SK-N-SH treated with all-trans-retinoic acid at 6 μM for 48 hours (cell line): ENCODE results near the gene TTC23.

Experiments
- ATAC-seq: fragments of 200-7000 bp; cut with Tn5 transposase; 3 replicates; pipeline ENCODE4 v1.9.1; 2020; ENCODE audit warnings: mild to moderate bottlenecking, moderate library complexity
- ARNTL ChIP-seq: fragments of 450-650 bp; formaldehyde crosslinking; IDR thresholded peaks from 2 replicates; pipeline ENCODE4 v1.5.0; 2020; ENCODE audit warnings: low read depth, mild to moderate bottlenecking, moderate library complexity, borderline replicate concordance
- BACH2 ChIP-seq: fragments of 250-450 bp; sonication (Bioruptor Pico); IDR thresholded peaks from 2 replicates; pipeline ENCODE4 v1.9.0; 2021; ENCODE audit warnings: mild to moderate bottlenecking, borderline replicate concordance
- CSDC2 ChIP-seq: fragments of 250-450 bp; sonication (Bioruptor Pico); IDR thresholded peaks from 2 replicates; pipeline ENCODE4 v1.5.0; 2020; ENCODE audit warnings: mild to moderate bottlenecking, moderate library complexity
- ESRRG ChIP-seq: fragments of 250-450 bp; sonication (Bioruptor Pico); IDR thresholded peaks from 2 replicates; pipeline ENCODE4 v1.6.1; 2021; ENCODE audit warnings: mild to moderate bottlenecking
- GLIS3 ChIP-seq: fragments of 250-450 bp; sonication (Bioruptor Pico); IDR thresholded peaks from 2 replicates; pipeline ENCODE4 v1.5.0; 2020; ENCODE audit warnings: mild to moderate bottlenecking, moderate library complexity
- ISL1 ChIP-seq: fragments of 250-450 bp; sonication (Bioruptor Pico); IDR thresholded peaks from 2 replicates; pipeline ENCODE4 v2.1.2; 2022; ENCODE audit warnings: mild to moderate bottlenecking, moderate library complexity
- OSR1 ChIP-seq: fragments of 250-450 bp; sonication (Bioruptor Pico); IDR thresholded peaks from 2 replicates; pipeline ENCODE4 v1.8.0; 2022; ENCODE audit warnings: moderate library complexity, mild to moderate bottlenecking, inconsistent platforms
- PPARA ChIP-seq: fragments of 250-450 bp; sonication (Bioruptor Pico); IDR thresholded peaks from 2 replicates; pipeline ENCODE4 v1.5.0; 2020; ENCODE audit warnings: mild to moderate bottlenecking, borderline replicate concordance
- SNAI2 ChIP-seq: fragments of 250-450 bp; sonication (Bioruptor Pico); IDR thresholded peaks from 2 replicates; pipeline ENCODE4 v1.5.0; 2020; ENCODE audit warnings: mild to moderate bottlenecking, moderate library complexity
- TCF4 ChIP-seq: fragments of 250-450 bp; sonication (Bioruptor Pico); IDR thresholded peaks from 2 replicates; pipeline ENCODE4 v1.8.0; 2021; ENCODE audit warnings: mild to moderate bottlenecking, moderate library complexity, borderline replicate concordance
- TOX ChIP-seq: fragments of 250-450 bp; sonication (Bioruptor Pico); IDR thresholded peaks from 2 replicates; pipeline ENCODE4 v1.8.0; 2021; ENCODE audit warnings: mild to moderate bottlenecking, moderate library complexity, borderline replicate concordance
- ZC3H10 ChIP-seq: fragments of 250-450 bp; sonication (Bioruptor Pico); IDR thresholded peaks from 2 replicates; pipeline ENCODE4 v1.5.1; 2021; ENCODE audit warnings: mild to moderate bottlenecking, moderate library complexity
- ZFP3 ChIP-seq: fragments of 250-450 bp; sonication (Bioruptor Pico); IDR thresholded peaks from 2 replicates; pipeline ENCODE4 v1.5.0; 2020; ENCODE audit warnings: mild to moderate bottlenecking, moderate library complexity
- ZFP30 ChIP-seq: fragments of 450-650 bp; formaldehyde crosslinking; IDR thresholded peaks from 2 replicates; pipeline ENCODE4 v1.5.0; 2022; ENCODE audit warnings: mild to moderate bottlenecking, moderate library complexity
- ZNF565 ChIP-seq: fragments of 450-650 bp; formaldehyde crosslinking; conservative IDR thresholded peaks from 2 replicates; pipeline ENCODE4 v1.5.0; 2020; ENCODE audit warnings: low read depth, mild to moderate bottlenecking, moderate library complexity
- ZNF70 ChIP-seq: fragments of 450-650 bp; formaldehyde crosslinking; IDR thresholded peaks from 2 replicates; pipeline ENCODE4 v1.5.0; 2020; ENCODE audit warnings: mild to moderate bottlenecking, moderate library complexity
- ZNF8 ChIP-seq: fragments of 450-650 bp; formaldehyde crosslinking; IDR thresholded peaks from 2 replicates; pipeline ENCODE4 v1.5.0; 2020; ENCODE audit warnings: mild to moderate bottlenecking, moderate library complexity
- TF ChIP-seq, protein P1 (sequence below): fragments of 250-450 bp; sonication (Bioruptor Pico); IDR thresholded peaks from 2 replicates; pipeline ENCODE4 v1.8.0; 2020; ENCODE audit warnings: mild to moderate bottlenecking, moderate library complexity, borderline replicate concordance
- TF ChIP-seq, protein P2 (sequence below): fragments of 250-450 bp; sonication (Bioruptor Pico); IDR thresholded peaks from 2 replicates; pipeline ENCODE4 v1.5.0; 2020; ENCODE audit warnings: mild to moderate bottlenecking, moderate library complexity
- TF ChIP-seq, protein P3 (sequence below): fragments of 250-450 bp; sonication (Bioruptor Pico); IDR thresholded peaks from 2 replicates; pipeline ENCODE4 v1.5.1; 2021; ENCODE audit warnings: mild to moderate bottlenecking, moderate library complexity
- TF ChIP-seq, protein P4 (sequence below): fragments of 250-450 bp; sonication (Bioruptor Pico); IDR thresholded peaks from 2 replicates; pipeline ENCODE4 v1.8.0; 2021; ENCODE audit warnings: low read depth, mild to moderate bottlenecking, moderate library complexity, borderline replicate concordance

TTC23 gene

DNA sequence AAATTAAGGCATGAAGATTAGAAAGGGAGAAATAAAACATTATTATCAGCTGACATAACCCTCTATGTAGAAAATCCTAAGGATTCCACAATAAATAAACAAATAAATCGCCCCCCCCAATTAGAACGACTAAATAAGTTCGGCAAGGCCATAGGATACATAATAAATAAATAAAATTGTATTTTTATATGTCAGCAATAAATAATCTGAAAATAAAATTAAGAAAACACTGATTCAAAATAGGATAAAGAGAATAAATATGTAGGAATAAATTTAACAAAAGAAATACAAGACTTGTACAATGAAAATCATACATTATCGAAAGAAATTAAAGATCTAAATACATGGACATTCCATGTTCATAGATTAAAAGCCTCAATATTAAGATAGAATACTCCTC, 5.1 kb downstream of the TTC23 start:
- no peak for ATAC-seq
- TF ChIP-seq ARNTL = no peak
- no peak for TF ChIP-seq ZFP3 (CRISPR knock-in tag)
- no peak for TF ChIP-seq ISL1
- TF ChIP-seq, protein P1, sequence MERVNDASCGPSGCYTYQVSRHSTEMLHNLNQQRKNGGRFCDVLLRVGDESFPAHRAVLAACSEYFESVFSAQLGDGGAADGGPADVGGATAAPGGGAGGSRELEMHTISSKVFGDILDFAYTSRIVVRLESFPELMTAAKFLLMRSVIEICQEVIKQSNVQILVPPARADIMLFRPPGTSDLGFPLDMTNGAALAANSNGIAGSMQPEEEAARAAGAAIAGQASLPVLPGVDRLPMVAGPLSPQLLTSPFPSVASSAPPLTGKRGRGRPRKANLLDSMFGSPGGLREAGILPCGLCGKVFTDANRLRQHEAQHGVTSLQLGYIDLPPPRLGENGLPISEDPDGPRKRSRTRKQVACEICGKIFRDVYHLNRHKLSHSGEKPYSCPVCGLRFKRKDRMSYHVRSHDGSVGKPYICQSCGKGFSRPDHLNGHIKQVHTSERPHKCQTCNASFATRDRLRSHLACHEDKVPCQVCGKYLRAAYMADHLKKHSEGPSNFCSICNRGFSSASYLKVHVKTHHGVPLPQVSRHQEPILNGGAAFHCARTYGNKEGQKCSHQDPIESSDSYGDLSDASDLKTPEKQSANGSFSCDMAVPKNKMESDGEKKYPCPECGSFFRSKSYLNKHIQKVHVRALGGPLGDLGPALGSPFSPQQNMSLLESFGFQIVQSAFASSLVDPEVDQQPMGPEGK (CRISPR knock-in tag) = no peak
- no peak for TF ChIP-seq ESRRG (CRISPR knock-in tag)
- no peak for TF ChIP-seq CSDC2 (CRISPR knock-in tag)
- no peak for TF ChIP-seq TOX (CRISPR knock-in tag)
- no peak for TF ChIP-seq BACH2

DNA sequence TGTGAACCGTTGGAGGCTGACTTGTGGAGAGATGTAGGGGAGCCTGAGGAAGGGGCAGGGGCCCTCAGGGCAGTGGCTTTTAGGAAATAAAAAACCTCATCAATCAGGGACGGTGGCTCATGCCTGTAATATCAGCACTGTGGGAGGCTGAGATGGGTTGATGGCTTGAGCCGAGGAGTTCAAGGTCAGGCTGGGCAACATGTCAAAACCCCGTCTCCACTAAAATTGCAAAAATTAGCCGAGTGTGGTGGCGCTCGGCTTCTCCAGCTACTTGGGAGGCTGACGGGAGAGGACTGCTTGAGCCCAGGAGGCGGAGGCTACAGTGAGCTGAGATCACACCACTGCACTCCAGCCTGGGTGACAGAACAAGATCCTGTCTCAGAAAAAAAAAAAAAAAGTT, 7.6 kb downstream of the TTC23 start:
- no peak for ATAC-seq
- TF ChIP-seq GLIS3 (CRISPR knock-in tag) (no peak), ZFP30 (CRISPR knock-in tag) (no peak), ZNF70 (no peak), ZNF565 (CRISPR knock-in tag) (no peak), ESRRG (CRISPR knock-in tag) (no peak), TCF4 (no peak), CSDC2 (CRISPR knock-in tag) (no peak), SNAI2 (CRISPR knock-in tag) (no peak), TOX (CRISPR knock-in tag) (no peak), ZNF8 (CRISPR knock-in tag) (no peak), PPARA (no peak), ZFP3 (CRISPR knock-in tag) (no peak), ZC3H10 (CRISPR knock-in tag) (no peak), ARNTL (no peak), OSR1 (no peak)
- TF ChIP-seq, protein P1 (CRISPR knock-in tag) = no peak
- TF ChIP-seq, protein P2, sequence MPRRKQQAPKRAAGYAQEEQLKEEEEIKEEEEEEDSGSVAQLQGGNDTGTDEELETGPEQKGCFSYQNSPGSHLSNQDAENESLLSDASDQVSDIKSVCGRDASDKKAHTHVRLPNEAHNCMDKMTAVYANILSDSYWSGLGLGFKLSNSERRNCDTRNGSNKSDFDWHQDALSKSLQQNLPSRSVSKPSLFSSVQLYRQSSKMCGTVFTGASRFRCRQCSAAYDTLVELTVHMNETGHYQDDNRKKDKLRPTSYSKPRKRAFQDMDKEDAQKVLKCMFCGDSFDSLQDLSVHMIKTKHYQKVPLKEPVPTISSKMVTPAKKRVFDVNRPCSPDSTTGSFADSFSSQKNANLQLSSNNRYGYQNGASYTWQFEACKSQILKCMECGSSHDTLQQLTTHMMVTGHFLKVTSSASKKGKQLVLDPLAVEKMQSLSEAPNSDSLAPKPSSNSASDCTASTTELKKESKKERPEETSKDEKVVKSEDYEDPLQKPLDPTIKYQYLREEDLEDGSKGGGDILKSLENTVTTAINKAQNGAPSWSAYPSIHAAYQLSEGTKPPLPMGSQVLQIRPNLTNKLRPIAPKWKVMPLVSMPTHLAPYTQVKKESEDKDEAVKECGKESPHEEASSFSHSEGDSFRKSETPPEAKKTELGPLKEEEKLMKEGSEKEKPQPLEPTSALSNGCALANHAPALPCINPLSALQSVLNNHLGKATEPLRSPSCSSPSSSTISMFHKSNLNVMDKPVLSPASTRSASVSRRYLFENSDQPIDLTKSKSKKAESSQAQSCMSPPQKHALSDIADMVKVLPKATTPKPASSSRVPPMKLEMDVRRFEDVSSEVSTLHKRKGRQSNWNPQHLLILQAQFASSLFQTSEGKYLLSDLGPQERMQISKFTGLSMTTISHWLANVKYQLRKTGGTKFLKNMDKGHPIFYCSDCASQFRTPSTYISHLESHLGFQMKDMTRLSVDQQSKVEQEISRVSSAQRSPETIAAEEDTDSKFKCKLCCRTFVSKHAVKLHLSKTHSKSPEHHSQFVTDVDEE = no peak
- TF ChIP-seq, protein P3, sequence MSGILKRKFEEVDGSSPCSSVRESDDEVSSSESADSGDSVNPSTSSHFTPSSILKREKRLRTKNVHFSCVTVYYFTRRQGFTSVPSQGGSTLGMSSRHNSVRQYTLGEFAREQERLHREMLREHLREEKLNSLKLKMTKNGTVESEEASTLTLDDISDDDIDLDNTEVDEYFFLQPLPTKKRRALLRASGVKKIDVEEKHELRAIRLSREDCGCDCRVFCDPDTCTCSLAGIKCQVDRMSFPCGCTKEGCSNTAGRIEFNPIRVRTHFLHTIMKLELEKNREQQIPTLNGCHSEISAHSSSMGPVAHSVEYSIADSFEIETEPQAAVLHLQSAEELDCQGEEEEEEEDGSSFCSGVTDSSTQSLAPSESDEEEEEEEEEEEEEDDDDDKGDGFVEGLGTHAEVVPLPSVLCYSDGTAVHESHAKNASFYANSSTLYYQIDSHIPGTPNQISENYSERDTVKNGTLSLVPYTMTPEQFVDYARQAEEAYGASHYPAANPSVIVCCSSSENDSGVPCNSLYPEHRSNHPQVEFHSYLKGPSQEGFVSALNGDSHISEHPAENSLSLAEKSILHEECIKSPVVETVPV (CRISPR knock-in tag) = no peak
- TF ChIP-seq, protein P4, sequence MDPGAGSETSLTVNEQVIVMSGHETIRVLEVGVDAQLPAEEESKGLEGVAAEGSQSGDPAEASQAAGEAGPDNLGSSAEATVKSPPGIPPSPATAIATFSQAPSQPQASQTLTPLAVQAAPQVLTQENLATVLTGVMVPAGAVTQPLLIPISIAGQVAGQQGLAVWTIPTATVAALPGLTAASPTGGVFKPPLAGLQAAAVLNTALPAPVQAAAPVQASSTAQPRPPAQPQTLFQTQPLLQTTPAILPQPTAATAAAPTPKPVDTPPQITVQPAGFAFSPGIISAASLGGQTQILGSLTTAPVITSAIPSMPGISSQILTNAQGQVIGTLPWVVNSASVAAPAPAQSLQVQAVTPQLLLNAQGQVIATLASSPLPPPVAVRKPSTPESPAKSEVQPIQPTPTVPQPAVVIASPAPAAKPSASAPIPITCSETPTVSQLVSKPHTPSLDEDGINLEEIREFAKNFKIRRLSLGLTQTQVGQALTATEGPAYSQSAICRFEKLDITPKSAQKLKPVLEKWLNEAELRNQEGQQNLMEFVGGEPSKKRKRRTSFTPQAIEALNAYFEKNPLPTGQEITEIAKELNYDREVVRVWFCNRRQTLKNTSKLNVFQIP (CRISPR knock-in tag) = no peak

DNA sequence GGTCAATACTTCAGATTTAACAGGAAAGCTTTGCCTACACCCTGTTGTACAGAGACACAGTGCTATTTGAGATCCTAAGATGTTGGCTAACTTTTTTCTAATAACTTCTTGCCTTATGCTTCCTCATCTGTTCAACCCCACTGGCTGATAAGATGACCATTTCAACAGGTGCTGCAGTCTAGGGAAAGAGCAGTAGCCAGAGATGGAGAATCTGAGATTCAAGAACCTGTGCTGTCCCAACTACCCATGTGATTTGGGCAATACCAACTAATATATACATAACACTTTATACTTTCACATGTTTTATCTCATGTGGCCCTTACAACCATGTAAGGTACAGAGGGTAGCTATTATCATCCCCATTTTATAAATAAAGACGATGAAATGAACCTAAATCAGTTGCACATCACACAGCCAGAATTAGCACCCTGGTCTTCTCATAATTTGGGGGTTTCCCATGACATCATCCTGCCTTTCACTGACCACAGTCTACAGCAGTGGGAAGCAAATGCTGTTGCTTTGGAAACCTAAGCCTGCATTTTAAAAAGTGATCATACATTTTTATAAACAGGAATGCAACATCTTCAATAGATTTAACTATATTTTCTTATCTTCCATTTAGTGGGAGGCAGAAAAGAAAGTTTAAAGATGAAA, 9.7 kb downstream of the TTC23 start:
- no peak for ATAC-seq
- TF ChIP-seq ZFP30 (CRISPR knock-in tag) (no peak), TOX (CRISPR knock-in tag) (no peak), ZNF8 (CRISPR knock-in tag) (no peak), ISL1 (no peak)
- TF ChIP-seq, all 23 proteins: peak for 0
